SK-N-SH treated with all-trans-retinoic acid at 6 μM for 48 hours (cell line): ENCODE results near the gene SPOCK2.

Experiments used
- ATAC-seq: fragments of 200-7000 bp; cut with Tn5 transposase; 3 replicates; pipeline ENCODE4 v1.9.1; 2020; ENCODE audit warnings: mild to moderate bottlenecking, moderate library complexity
- ARNTL ChIP-seq: fragments of 450-650 bp; formaldehyde crosslinking; IDR thresholded peaks from 2 replicates; pipeline ENCODE4 v1.5.0; 2020; ENCODE audit warnings: low read depth, mild to moderate bottlenecking, moderate library complexity, borderline replicate concordance
- BACH2 ChIP-seq: fragments of 250-450 bp; sonication (Bioruptor Pico); IDR thresholded peaks from 2 replicates; pipeline ENCODE4 v1.9.0; 2021; ENCODE audit warnings: mild to moderate bottlenecking, borderline replicate concordance
- CREB5 ChIP-seq: fragments of 250-450 bp; sonication (Bioruptor Pico); IDR thresholded peaks from 2 replicates; pipeline ENCODE4 v1.5.1; 2020; ENCODE audit warnings: low read depth, mild to moderate bottlenecking, moderate library complexity
- CSDC2 ChIP-seq: fragments of 250-450 bp; sonication (Bioruptor Pico); IDR thresholded peaks from 2 replicates; pipeline ENCODE4 v1.5.0; 2020; ENCODE audit warnings: mild to moderate bottlenecking, moderate library complexity
- CSRNP3 ChIP-seq: fragments of 250-450 bp; sonication (Bioruptor Pico); IDR thresholded peaks from 2 replicates; pipeline ENCODE4 v1.5.1; 2021; ENCODE audit warnings: mild to moderate bottlenecking, moderate library complexity
- ESRRG ChIP-seq: fragments of 250-450 bp; sonication (Bioruptor Pico); IDR thresholded peaks from 2 replicates; pipeline ENCODE4 v1.6.1; 2021; ENCODE audit warnings: mild to moderate bottlenecking
- GLIS3 ChIP-seq: fragments of 250-450 bp; sonication (Bioruptor Pico); IDR thresholded peaks from 2 replicates; pipeline ENCODE4 v1.5.0; 2020; ENCODE audit warnings: mild to moderate bottlenecking, moderate library complexity
- OSR1 ChIP-seq: fragments of 250-450 bp; sonication (Bioruptor Pico); IDR thresholded peaks from 2 replicates; pipeline ENCODE4 v1.8.0; 2022; ENCODE audit warnings: moderate library complexity, mild to moderate bottlenecking, inconsistent platforms
- PATZ1 ChIP-seq: fragments of 250-450 bp; sonication (Bioruptor Pico); IDR thresholded peaks from 2 replicates; pipeline ENCODE4 v1.8.0; 2020; ENCODE audit warnings: mild to moderate bottlenecking, moderate library complexity, borderline replicate concordance
- POU6F1 ChIP-seq: fragments of 250-450 bp; sonication (Bioruptor Pico); IDR thresholded peaks from 2 replicates; pipeline ENCODE4 v1.8.0; 2021; ENCODE audit warnings: low read depth, mild to moderate bottlenecking, moderate library complexity, borderline replicate concordance
- PPARA ChIP-seq: fragments of 250-450 bp; sonication (Bioruptor Pico); IDR thresholded peaks from 2 replicates; pipeline ENCODE4 v1.5.0; 2020; ENCODE audit warnings: mild to moderate bottlenecking, borderline replicate concordance
- SNAI2 ChIP-seq: fragments of 250-450 bp; sonication (Bioruptor Pico); IDR thresholded peaks from 2 replicates; pipeline ENCODE4 v1.5.0; 2020; ENCODE audit warnings: mild to moderate bottlenecking, moderate library complexity
- TOX ChIP-seq: fragments of 250-450 bp; sonication (Bioruptor Pico); IDR thresholded peaks from 2 replicates; pipeline ENCODE4 v1.8.0; 2021; ENCODE audit warnings: mild to moderate bottlenecking, moderate library complexity, borderline replicate concordance
- TSHZ2 ChIP-seq: fragments of 250-450 bp; sonication (Bioruptor Pico); IDR thresholded peaks from 2 replicates; pipeline ENCODE4 v1.5.0; 2020; ENCODE audit warnings: mild to moderate bottlenecking, moderate library complexity
- ZC3H10 ChIP-seq: fragments of 250-450 bp; sonication (Bioruptor Pico); IDR thresholded peaks from 2 replicates; pipeline ENCODE4 v1.5.1; 2021; ENCODE audit warnings: mild to moderate bottlenecking, moderate library complexity
- ZFP3 ChIP-seq: fragments of 250-450 bp; sonication (Bioruptor Pico); IDR thresholded peaks from 2 replicates; pipeline ENCODE4 v1.5.0; 2020; ENCODE audit warnings: mild to moderate bottlenecking, moderate library complexity
- ZFP30 ChIP-seq: fragments of 450-650 bp; formaldehyde crosslinking; IDR thresholded peaks from 2 replicates; pipeline ENCODE4 v1.5.0; 2022; ENCODE audit warnings: mild to moderate bottlenecking, moderate library complexity
- ZNF565 ChIP-seq: fragments of 450-650 bp; formaldehyde crosslinking; conservative IDR thresholded peaks from 2 replicates; pipeline ENCODE4 v1.5.0; 2020; ENCODE audit warnings: low read depth, mild to moderate bottlenecking, moderate library complexity
- ZNF70 ChIP-seq: fragments of 450-650 bp; formaldehyde crosslinking; IDR thresholded peaks from 2 replicates; pipeline ENCODE4 v1.5.0; 2020; ENCODE audit warnings: mild to moderate bottlenecking, moderate library complexity
- ZNF8 ChIP-seq: fragments of 450-650 bp; formaldehyde crosslinking; IDR thresholded peaks from 2 replicates; pipeline ENCODE4 v1.5.0; 2020; ENCODE audit warnings: mild to moderate bottlenecking, moderate library complexity

Gene SPOCK2

GRCh38 chr10:72029414-72029813 lies 58.9 kb downstream of the SPOCK2 start:
- no peak for ATAC-seq
- TF ChIP-seq ZC3H10 (CRISPR knock-in tag): no peak
- TF ChIP-seq ARNTL (CRISPR knock-in tag): no peak
- no peak for TF ChIP-seq CREB5

GRCh38 chr10:72027498-72027897 lies 60.9 kb downstream of the SPOCK2 start:
- TF ChIP-seq PATZ1 (CRISPR knock-in tag) (no peak), OSR1 (CRISPR knock-in tag) (no peak), TOX (no peak), CSDC2 (CRISPR knock-in tag) (no peak), ZNF8 (CRISPR knock-in tag) (no peak), CSRNP3 (CRISPR knock-in tag) (no peak), ZFP30 (CRISPR knock-in tag) (no peak), SNAI2 (CRISPR knock-in tag) (no peak)
- no peak for ATAC-seq

- TF ChIP-seq PATZ1 (CRISPR knock-in tag) (no peak), ZNF8 (CRISPR knock-in tag) (no peak), ZNF70 (CRISPR knock-in tag) (no peak), ZFP3 (no peak), POU6F1 (CRISPR knock-in tag) (no peak), CSRNP3 (CRISPR knock-in tag) (no peak), ZFP30 (CRISPR knock-in tag) (no peak), ESRRG (no peak), OSR1 (CRISPR knock-in tag) (no peak), TOX (no peak), ZNF565 (CRISPR knock-in tag) (no peak), BACH2 (no peak), TSHZ2 (no peak), GLIS3 (no peak), CSDC2 (CRISPR knock-in tag) (no peak), PPARA (no peak), ARNTL (CRISPR knock-in tag) (no peak)
- no peak for ATAC-seq
These were observed 61.9 kb downstream of the SPOCK2 start for GRCh38 chr10:72026278-72027111.
